Activated CD8-positive, alpha-beta T cell treated with anti-CD3 and anti-CD28 coated beads, Interleukin-2, amount 10 ng/mL, durations not matched to agents 7 days and 5 days (primary cell): ENCODE measurements around the gene PDSS2. TPM values are rescaled to one million over a fixed set of nuclear protein-coding genes. Genes with fewer than 3 reads are reported as not detected.
A peak's percentile ranks its signal among the peaks of the same experiment; 100 is the strongest.
"Not testable (repeated sequence)": the region's sequence is repeated elsewhere in the genome, so short reads cannot be mapped to it uniquely, and the experiment has no call there.

Experiments used
- ATAC-seq: fragments of 150-1000 bp; cut with Tn5 transposase; one replicate; pipeline ENCODE4 v1.10.0; 2021; ENCODE audit warnings: moderate library complexity
- CTCF ChIA-PET: fragments of 350-600 bp; sonication (Branson Sonifier 250); formaldehyde crosslinking; loops from one replicate; lab custom pipeline; 2021; ENCODE audit warnings: antibody characterized with exemption; lab: Charles Lee
- POLR2A ChIA-PET: fragments of 350-600 bp; sonication (Branson Sonifier 250); formaldehyde crosslinking; loops from one replicate; lab custom pipeline; 2021; ENCODE audit warnings: antibody characterized with exemption; lab: Charles Lee
- DNase-seq: peaks from one replicate; pipeline ENCODE4 v3.0.0-alpha.2; 2020
- H3K27ac Mint-ChIP-seq: one replicate; pipeline ENCODE4 v1.8.0; 2021; ENCODE audit warnings: mild to moderate bottlenecking, mixed read lengths
- H3K27me3 Mint-ChIP-seq: one replicate; pipeline ENCODE4 v1.8.0; 2021; ENCODE audit warnings: low read depth, mixed read lengths
- H3K36me3 Mint-ChIP-seq: one replicate; pipeline ENCODE4 v1.8.0; 2021; ENCODE audit warnings: low read depth, mixed read lengths
- H3K4me1 Mint-ChIP-seq: one replicate; pipeline ENCODE4 v1.8.0; 2021; ENCODE audit warnings: low read depth, mixed read lengths
- H3K4me3 Mint-ChIP-seq: one replicate; pipeline ENCODE4 v1.8.0; 2021; ENCODE audit warnings: mild to moderate bottlenecking, mixed read lengths
- H3K9me3 Mint-ChIP-seq: one replicate; pipeline ENCODE4 v1.8.0; 2022; ENCODE audit warnings: mixed read lengths; ENCODE audit not compliant: insufficient read depth
- total RNA-seq, 2 experiments: library from RNA; stranded (reverse); gene quantifications; one replicate each; pipeline ENCODE4 v1.2.3, GENCODE V29; 2021

Gene PDSS2
- total RNA-seq, 2 experiments from 2014 or later: 14.2 to 14.6 TPM

DNA sequence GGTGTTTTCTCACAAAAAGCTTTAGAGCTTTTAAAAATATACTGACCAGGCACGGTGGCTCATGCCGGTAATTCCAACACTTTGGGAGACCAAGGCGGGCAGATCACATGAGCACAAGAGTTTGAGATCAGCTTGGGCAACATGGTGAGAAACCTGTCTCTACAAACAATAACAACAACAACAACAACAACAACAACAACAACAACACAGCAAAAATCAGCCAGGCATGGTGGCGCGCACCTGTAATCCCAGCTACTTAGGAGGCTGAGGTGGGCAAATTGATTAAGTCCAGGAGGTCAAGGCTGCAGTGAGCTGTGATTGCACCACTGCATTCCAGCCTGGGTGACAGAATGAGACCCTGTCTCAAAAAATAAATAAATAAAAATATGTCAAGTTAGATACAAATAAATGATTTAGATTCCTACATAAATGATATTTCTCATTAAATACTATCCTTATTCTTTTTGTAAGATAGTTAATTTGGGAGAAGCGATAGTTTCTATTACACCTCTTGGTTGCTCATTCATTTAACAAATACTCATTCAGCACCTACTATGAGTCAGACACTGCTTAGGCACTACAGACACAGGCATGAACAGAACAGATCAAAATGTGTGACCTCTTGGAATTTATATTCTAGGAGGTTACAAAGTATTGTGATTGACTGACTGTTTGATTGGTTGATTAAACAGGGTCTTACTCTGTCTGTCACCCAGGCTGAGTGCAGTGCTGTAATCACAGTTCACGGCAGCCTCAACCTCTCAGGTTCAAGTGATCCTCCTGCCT lies 260.5 kb downstream of the PDSS2 start:
- ATAC-seq: no peak
- H3K36me3 Mint-ChIP-seq: peaks cover 2% of the 10 kb centered on the region
- peaks cover 5% of the 10 kb centered on the region for H3K4me1 Mint-ChIP-seq
- no peak overlapping the region for H3K4me3 Mint-ChIP-seq
- ChIA-PET POLR2A (no interaction called here), CTCF (interaction anchor here (1.0 to 1.4 kb wide), 2 partner anchors 11 to 85 kb away, joined by 3 to 5 read pairs; no protein-coding TSS in a partner anchor)
- no peaks in the 10 kb centered on the region for H3K27me3 Mint-ChIP-seq
- H3K9me3 Mint-ChIP-seq: no peaks in the 10 kb centered on the region
- no peak for DNase-seq
- H3K27ac Mint-ChIP-seq: no peak overlapping the region

- Mint-ChIP-seq H3K4me1 (peaks cover 5% of the 10 kb centered on the region), H3K9me3 (no peaks in the 10 kb centered on the region), H3K4me3 (no peak overlapping the region), H3K27me3 (no peaks in the 10 kb centered on the region), H3K36me3 (peaks cover 4% of the 10 kb centered on the region), H3K27ac (no peak overlapping the region)
- ATAC-seq (no peak), DNase-seq (no peak)
- POLR2A ChIA-PET: no interaction called here
- CTCF ChIA-PET: interaction anchor here (1.9 kb wide), 1 partner anchor 17 kb away, joined by 6 read pairs; no protein-coding TSS in a partner anchor
These were observed 263.2 kb downstream of the PDSS2 start for GRCh38 chr6:107196152-107196551.

GRCh38 chr6:107194723-107195122 lies 264.6 kb downstream of the PDSS2 start:
- H3K9me3 Mint-ChIP-seq, DNase-seq, H3K27me3 Mint-ChIP-seq, ATAC-seq, H3K4me1 Mint-ChIP-seq, H3K36me3 Mint-ChIP-seq, H3K27ac Mint-ChIP-seq, CTCF ChIA-PET, POLR2A ChIA-PET, H3K4me3 Mint-ChIP-seq: not testable (repeated sequence)

DNA sequence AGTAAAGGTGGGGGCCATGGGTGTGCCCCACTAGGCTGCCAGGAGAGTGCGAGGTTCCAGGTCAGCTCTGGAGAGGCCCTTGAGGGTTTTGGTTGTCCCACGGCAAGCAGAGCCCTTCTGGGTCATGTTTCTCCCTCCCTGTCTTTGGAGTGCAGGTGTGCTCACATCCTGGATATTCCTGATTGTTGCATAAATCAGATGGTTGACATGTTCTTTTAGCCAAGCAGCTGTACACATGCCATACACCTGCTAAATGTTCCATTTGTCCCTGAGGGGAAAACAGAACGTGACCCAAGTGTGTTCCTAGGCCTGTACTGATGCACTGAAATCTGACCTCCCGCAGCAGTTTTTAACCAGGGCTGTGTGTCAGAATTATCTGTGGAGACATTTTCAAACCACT lies 266.5 kb downstream of the PDSS2 start:
- Mint-ChIP-seq H3K27ac (no peak overlapping the region), H3K36me3 (peaks cover 2% of the 10 kb centered on the region), H3K4me1 (peaks cover 5% of the 10 kb centered on the region), H3K27me3 (no peaks in the 10 kb centered on the region), H3K9me3 (no peaks in the 10 kb centered on the region), H3K4me3 (no peak overlapping the region)
- DNase-seq (no peak), ATAC-seq (no peak)
- ChIA-PET CTCF (interaction anchor here (1.6 kb wide), 1 partner anchor 14 kb away, joined by 5 read pairs; no protein-coding TSS in a partner anchor), POLR2A (interaction anchor here (1.0 kb wide), 1 partner anchor 266 kb away, joined by 3 read pairs; no protein-coding TSS in a partner anchor)

GRCh38 chr6:107187630-107188029 lies 271.7 kb downstream of the PDSS2 start:
- DNase-seq (no peak), ATAC-seq (no peak)
- Mint-ChIP-seq H3K4me1 (no peaks in the 10 kb centered on the region), H3K4me3 (no peak overlapping the region), H3K27me3 (no peaks in the 10 kb centered on the region), H3K27ac (no peak overlapping the region), H3K36me3 (peaks cover 2% of the 10 kb centered on the region), H3K9me3 (no peaks in the 10 kb centered on the region)
- POLR2A ChIA-PET: no interaction called here
- CTCF ChIA-PET: interaction anchor here (1.4 kb wide), 1 partner anchor 12 kb away, joined by 3 read pairs; no protein-coding TSS in a partner anchor

GRCh38 chr6:107186047-107186446 lies 273.3 kb downstream of the PDSS2 start:
- ATAC-seq (no peak), DNase-seq (no peak)
- Mint-ChIP-seq H3K27ac (no peak overlapping the region), H3K36me3 (no peaks in the 10 kb centered on the region), H3K4me3 (no peak overlapping the region), H3K9me3 (no peaks in the 10 kb centered on the region), H3K27me3 (no peaks in the 10 kb centered on the region), H3K4me1 (no peaks in the 10 kb centered on the region)
- ChIA-PET CTCF (no interaction called here), POLR2A (no interaction called here)

DNA sequence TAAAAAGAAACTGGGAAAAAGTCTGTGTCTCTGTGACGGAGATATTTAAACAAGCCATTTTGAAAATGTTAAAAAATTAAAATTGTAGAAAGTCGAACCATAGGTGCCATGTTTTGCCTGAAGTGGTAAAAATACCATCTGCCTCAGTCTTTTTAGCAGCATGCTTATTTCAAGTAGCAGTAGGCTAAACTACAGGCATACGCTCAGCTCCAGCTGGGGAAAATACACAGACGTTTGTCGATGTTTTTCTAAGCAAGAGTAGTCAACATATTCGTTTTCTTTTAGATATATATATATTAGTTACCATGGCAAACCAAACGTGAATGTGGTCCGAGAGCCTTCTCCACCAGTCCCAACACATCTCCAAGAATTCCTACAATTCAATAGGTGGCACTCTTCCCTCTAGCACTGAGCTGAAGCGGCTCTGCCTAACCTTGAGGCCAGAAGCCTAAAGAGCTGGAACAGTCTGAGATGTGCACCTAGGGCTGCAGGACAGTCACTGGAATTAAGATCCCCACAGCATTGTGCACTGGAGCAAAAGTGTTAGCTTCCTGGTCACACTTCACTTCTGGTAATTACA lies 273.9 kb downstream of the PDSS2 start:
- Mint-ChIP-seq H3K27ac (no peak overlapping the region), H3K9me3 (no peaks in the 10 kb centered on the region), H3K4me3 (no peak overlapping the region), H3K36me3 (no peaks in the 10 kb centered on the region), H3K4me1 (no peaks in the 10 kb centered on the region), H3K27me3 (no peaks in the 10 kb centered on the region)
- ChIA-PET POLR2A (no interaction called here), CTCF (no interaction called here)
- DNase-seq (no peak), ATAC-seq (no peak)

- Mint-ChIP-seq H3K9me3 (no peaks in the 10 kb centered on the region), H3K27ac (no peak overlapping the region), H3K4me1 (no peaks in the 10 kb centered on the region), H3K27me3 (no peaks in the 10 kb centered on the region), H3K36me3 (no peaks in the 10 kb centered on the region), H3K4me3 (no peak overlapping the region)
- POLR2A ChIA-PET: no interaction called here
- DNase-seq (no peak), ATAC-seq (no peak)
- CTCF ChIA-PET: no interaction called here
These were observed 274.9 kb downstream of the PDSS2 start for GRCh38 chr6:107184435-107184834.

GRCh38 chr6:107180099-107180498 lies 279.3 kb downstream of the PDSS2 start:
- no peak overlapping the region for H3K4me3 Mint-ChIP-seq
- H3K9me3 Mint-ChIP-seq: no peaks in the 10 kb centered on the region
- no peaks in the 10 kb centered on the region for H3K4me1 Mint-ChIP-seq
- no peak for DNase-seq
- H3K27ac Mint-ChIP-seq: no peak overlapping the region
- CTCF ChIA-PET: interaction anchor here (1.1 to 1.5 kb wide), 2 partner anchors 138 to 523 kb away, joined by 3 read pairs; no protein-coding TSS in a partner anchor
- no peaks in the 10 kb centered on the region for H3K27me3 Mint-ChIP-seq
- H3K36me3 Mint-ChIP-seq: no peaks in the 10 kb centered on the region
- ATAC-seq: no peak
- POLR2A ChIA-PET: no interaction called here

DNA sequence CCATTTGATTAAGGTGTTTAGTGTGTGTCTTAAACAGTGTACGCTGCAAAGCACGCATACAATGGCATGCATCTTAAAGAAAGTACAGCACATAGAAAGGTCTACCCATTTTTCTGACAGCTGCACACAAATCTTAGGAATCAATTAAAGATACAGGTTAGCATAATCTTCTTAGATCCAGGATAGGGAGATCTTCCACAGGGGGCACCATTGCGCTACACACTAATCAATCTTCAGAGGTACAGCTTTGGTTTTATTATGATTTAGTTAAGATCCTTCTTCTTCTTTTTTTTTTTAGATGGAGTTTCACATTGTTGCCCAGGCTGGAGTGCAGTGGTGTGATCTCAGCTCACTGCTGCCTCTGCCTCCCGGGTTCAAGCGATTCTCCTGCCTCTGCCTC lies 280.4 kb downstream of the PDSS2 start:
- H3K36me3 Mint-ChIP-seq: no peaks in the 10 kb centered on the region
- ATAC-seq: no peak

GRCh38 chr6:107173779-107174178 lies 285.6 kb downstream of the PDSS2 start:
- ChIA-PET POLR2A (no interaction called here), CTCF (no interaction called here)
- H3K27me3 Mint-ChIP-seq: no peaks in the 10 kb centered on the region
- H3K36me3 Mint-ChIP-seq: no peaks in the 10 kb centered on the region
- ATAC-seq: no peak
- no peak overlapping the region for H3K4me3 Mint-ChIP-seq
- H3K27ac Mint-ChIP-seq: no peak overlapping the region
- H3K9me3 Mint-ChIP-seq: no peaks in the 10 kb centered on the region
- no peak for DNase-seq
- no peaks in the 10 kb centered on the region for H3K4me1 Mint-ChIP-seq

More for the DNA sequence above, 280.4 kb downstream of the PDSS2 start:
- H3K9me3 Mint-ChIP-seq: no peaks in the 10 kb centered on the region
- H3K27ac Mint-ChIP-seq: no peak overlapping the region
- ChIA-PET CTCF (interaction anchor here (1.1 to 1.9 kb wide), 5 partner anchors 14 to 524 kb away, joined by 3 to 6 read pairs (median 3); no protein-coding TSS in a partner anchor), POLR2A (interaction anchor here (0.6 kb wide), 1 partner anchor 126 kb away, joined by 3 read pairs; no protein-coding TSS in a partner anchor)
- H3K4me1 Mint-ChIP-seq: no peaks in the 10 kb centered on the region
- peak; percentile 22 for DNase-seq
- H3K27me3 Mint-ChIP-seq: no peaks in the 10 kb centered on the region
- H3K4me3 Mint-ChIP-seq: no peak overlapping the region

GRCh38 chr6:107171513-107171912 lies 287.9 kb downstream of the PDSS2 start:
- ATAC-seq: no peak
- no peaks in the 10 kb centered on the region for H3K27me3 Mint-ChIP-seq
- DNase-seq: no peak
- ChIA-PET POLR2A (no interaction called here), CTCF (no interaction called here)
- no peaks in the 10 kb centered on the region for H3K4me1 Mint-ChIP-seq
- H3K27ac Mint-ChIP-seq: no peak overlapping the region
- H3K36me3 Mint-ChIP-seq: no peaks in the 10 kb centered on the region
- H3K9me3 Mint-ChIP-seq: no peaks in the 10 kb centered on the region
- no peak overlapping the region for H3K4me3 Mint-ChIP-seq
